Liver (tissue), 9 donors: Measurements from ENCODE around the gene CRLF1. TPM values are rescaled to one million over a fixed set of nuclear protein-coding genes. Genes with fewer than 3 reads are reported as not detected.

Source experiments
- DNase-seq: peaks from one replicate; pipeline ENCODE4 v3.0.0-alpha.2; 2017; ENCODE audit warnings: low spot score
- H3K27ac ChIP-seq, 2 donors: one replicate each; pipeline ENCODE4 v1.7.0; 2013; ENCODE audit warnings: inconsistent platforms in 2 of 2, low read length in 2 of 2, control low read depth in 1 of 2, low read depth in 1 of 2, mild to moderate bottlenecking in 1 of 2
- H3K27me3 ChIP-seq, 4 donors: one replicate each; pipeline versions ENCODE4 v1.6.1 to v1.7.0; 2013; ENCODE audit warnings: low read length in 3 of 4, inconsistent platforms in 1 of 4, mild to moderate bottlenecking in 1 of 4, moderate library complexity in 1 of 4; ENCODE audit not compliant: control insufficient read depth in 4 of 4, insufficient read depth in 4 of 4
- H3K36me3 ChIP-seq, 4 donors: one replicate each; pipeline versions ENCODE4 v1.6.1 to v1.7.0; 2013; ENCODE audit warnings: low read length in 3 of 4, mild to moderate bottlenecking in 3 of 4, low read depth in 1 of 4, moderate library complexity in 1 of 4; ENCODE audit not compliant: control insufficient read depth in 4 of 4, insufficient read depth in 3 of 4
- H3K4me1 ChIP-seq, 4 donors: one replicate each; pipeline versions ENCODE4 v1.6.1 to v1.7.0; 2013; ENCODE audit warnings: low read length in 3 of 4, mild to moderate bottlenecking in 3 of 4, moderate library complexity in 1 of 4; ENCODE audit not compliant: control insufficient read depth in 4 of 4, insufficient read depth in 4 of 4
- H3K4me3 ChIP-seq, 3 donors: one replicate each; pipeline versions ENCODE4 v1.6.1 to v1.7.0; 2013; ENCODE audit warnings: low read length in 3 of 3, control low read depth in 1 of 3, low read depth in 1 of 3, mild to moderate bottlenecking in 1 of 3
- H3K9ac ChIP-seq, 2 donors: one replicate each; pipeline ENCODE4 v1.7.0; 2013; ENCODE audit warnings: low read length in 2 of 2, mild to moderate bottlenecking in 2 of 2, moderate library complexity in 2 of 2, control low read depth in 1 of 2, low read depth in 1 of 2
- H3K9me3 ChIP-seq, 4 donors: one replicate each; pipeline versions ENCODE4 v1.6.1 to v1.7.0; 2013; ENCODE audit warnings: low read length in 3 of 4; ENCODE audit not compliant: control insufficient read depth in 4 of 4
- FOXA1 ChIP-seq: IDR thresholded peaks from 2 replicates; pipeline ENCODE4 v1.6.1; 2016; ENCODE audit warnings: antibody characterized with exemption
- FOXA2 ChIP-seq: IDR thresholded peaks from 2 replicates; pipeline ENCODE4 v1.6.1; 2016; ENCODE audit warnings: antibody characterized with exemption
- HNF4A ChIP-seq, 2 donors: conservative IDR thresholded peaks; 2 replicates each; pipeline ENCODE4 v1.6.1; 2016; ENCODE audit warnings: antibody characterized with exemption in 2 of 2, mild to moderate bottlenecking in 2 of 2
- HNF4G ChIP-seq: IDR thresholded peaks from 2 replicates; pipeline ENCODE4 v1.6.1; 2016; ENCODE audit warnings: antibody characterized with exemption
- JUND ChIP-seq, 2 donors: IDR thresholded peaks; 2 replicates each; pipeline ENCODE4 v1.6.1; 2016; ENCODE audit warnings: antibody characterized with exemption in 2 of 2
- NR2F2 ChIP-seq: IDR thresholded peaks from 2 replicates; pipeline ENCODE4 v1.6.1; 2016; ENCODE audit warnings: antibody characterized with exemption
- RAD21 ChIP-seq, 2 donors: IDR thresholded peaks; 2 replicates each; pipeline ENCODE4 v1.6.1; 2016; ENCODE audit warnings: antibody characterized with exemption in 2 of 2, mild to moderate bottlenecking in 2 of 2
- RXRA ChIP-seq, 2 donors: IDR thresholded peaks; 2 replicates each; pipeline ENCODE4 v1.6.1; 2017 to 2018; ENCODE audit warnings: antibody characterized with exemption in 2 of 2, mild to moderate bottlenecking in 1 of 2
- SP1 ChIP-seq: IDR thresholded peaks from 2 replicates; pipeline ENCODE4 v1.6.1; 2018; ENCODE audit warnings: antibody characterized with exemption, mild to moderate bottlenecking
- TAF1 ChIP-seq: conservative IDR thresholded peaks from 2 replicates; pipeline ENCODE4 v1.6.1; 2016; ENCODE audit warnings: antibody characterized with exemption, mild to moderate bottlenecking
- WGBS: extraction: QIAGEN DNeasy Blood & Tissue Kit; methylation state at CpG from one replicate; pipeline ENCODE4 v1.1.7; 2013; 5-methylcytosine and 5-hydroxymethylcytosine counted together
- polyA plus RNA-seq, 2 donors: library from polyadenylated mRNA; stranded (reverse) in 1 of 2; unstranded in 1 of 2; fragments of 200-250 nt in 1 of 2; fragments of >200 nt in 1 of 2; fragmentation: Nextera tagmentation in 1 of 2; extraction: Ambion mirVana in 1 of 2; gene quantifications; one replicate each; pipeline versions ENCODE4 v1.2.1 to v1.2.3, GENCODE V29; 2013 to 2015
- total RNA-seq, 2 donors: library from RNA; depleted of rRNA; stranded (reverse); fragments of >200 nt; gene quantifications; one replicate each; pipeline ENCODE4 v1.2.3, GENCODE V29; 2014
- TF ChIP-seq, protein P1 (sequence below): IDR thresholded peaks from 2 replicates; pipeline ENCODE4 v1.6.1; 2016; ENCODE audit warnings: antibody characterized with exemption
- TF ChIP-seq, protein P2 (sequence below): fragments of 150-350 bp; IDR thresholded peaks from 2 replicates; pipeline ENCODE4 v1.5.1; 2017; ENCODE audit warnings: improper control_type of control experiment, low read depth, low read length; ENCODE audit not compliant: missing input control
- TF ChIP-seq, protein P3 (sequence below): IDR thresholded peaks from 2 replicates; pipeline ENCODE4 v1.6.1; 2016; ENCODE audit warnings: antibody characterized with exemption
- donor health status: healthy.
- donor health status: healthy.
- donor health status: healthy.
- donor health status: healthy.
- donor health status: healthy.

The CRLF1 gene
- total and polyA plus RNA-seq, 4 donors = 0.49 to 1.9 (median 1.6) TPM; not detected in 1

GRCh38 chr19:18620311-18620710 is 13.7 kb upstream of the CRLF1 start:
- Histone ChIP-seq H3K9ac (no peak overlapping the region), H3K4me3 (no peak overlapping the region), H3K27me3 (peaks cover 0 to 7% (median 0%) of the 10 kb centered on the region in 4 donors), H3K9me3 (no peaks in the 10 kb centered on the region), H3K36me3 (no peaks in the 10 kb centered on the region), H3K27ac (no peak overlapping the region), H3K4me1 (no peaks in the 10 kb centered on the region)
- DNase-seq = no peak
- 87% methylated on average over 10 of the region's 10 CpGs for WGBS
- TF ChIP-seq, protein P1, sequence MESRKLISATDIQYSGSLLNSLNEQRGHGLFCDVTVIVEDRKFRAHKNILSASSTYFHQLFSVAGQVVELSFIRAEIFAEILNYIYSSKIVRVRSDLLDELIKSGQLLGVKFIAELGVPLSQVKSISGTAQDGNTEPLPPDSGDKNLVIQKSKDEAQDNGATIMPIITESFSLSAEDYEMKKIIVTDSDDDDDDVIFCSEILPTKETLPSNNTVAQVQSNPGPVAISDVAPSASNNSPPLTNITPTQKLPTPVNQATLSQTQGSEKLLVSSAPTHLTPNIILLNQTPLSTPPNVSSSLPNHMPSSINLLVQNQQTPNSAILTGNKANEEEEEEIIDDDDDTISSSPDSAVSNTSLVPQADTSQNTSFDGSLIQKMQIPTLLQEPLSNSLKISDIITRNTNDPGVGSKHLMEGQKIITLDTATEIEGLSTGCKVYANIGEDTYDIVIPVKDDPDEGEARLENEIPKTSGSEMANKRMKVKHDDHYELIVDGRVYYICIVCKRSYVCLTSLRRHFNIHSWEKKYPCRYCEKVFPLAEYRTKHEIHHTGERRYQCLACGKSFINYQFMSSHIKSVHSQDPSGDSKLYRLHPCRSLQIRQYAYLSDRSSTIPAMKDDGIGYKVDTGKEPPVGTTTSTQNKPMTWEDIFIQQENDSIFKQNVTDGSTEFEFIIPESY = no peak
- TF ChIP-seq RAD21 (IDR thresholded peaks at IDR 0.05) (no peak), FOXA2 (no peak), SP1 (no peak), RXRA (IDR thresholded peaks at IDR 0.05) (no peak), FOXA1 (no peak), HNF4G (no peak), HNF4A (conservative IDR thresholded peaks at IDR 0.05) (no peak), JUND (IDR thresholded peaks at IDR 0.05) (no peak), TAF1 (no peak)
- TF ChIP-seq, protein P2, sequence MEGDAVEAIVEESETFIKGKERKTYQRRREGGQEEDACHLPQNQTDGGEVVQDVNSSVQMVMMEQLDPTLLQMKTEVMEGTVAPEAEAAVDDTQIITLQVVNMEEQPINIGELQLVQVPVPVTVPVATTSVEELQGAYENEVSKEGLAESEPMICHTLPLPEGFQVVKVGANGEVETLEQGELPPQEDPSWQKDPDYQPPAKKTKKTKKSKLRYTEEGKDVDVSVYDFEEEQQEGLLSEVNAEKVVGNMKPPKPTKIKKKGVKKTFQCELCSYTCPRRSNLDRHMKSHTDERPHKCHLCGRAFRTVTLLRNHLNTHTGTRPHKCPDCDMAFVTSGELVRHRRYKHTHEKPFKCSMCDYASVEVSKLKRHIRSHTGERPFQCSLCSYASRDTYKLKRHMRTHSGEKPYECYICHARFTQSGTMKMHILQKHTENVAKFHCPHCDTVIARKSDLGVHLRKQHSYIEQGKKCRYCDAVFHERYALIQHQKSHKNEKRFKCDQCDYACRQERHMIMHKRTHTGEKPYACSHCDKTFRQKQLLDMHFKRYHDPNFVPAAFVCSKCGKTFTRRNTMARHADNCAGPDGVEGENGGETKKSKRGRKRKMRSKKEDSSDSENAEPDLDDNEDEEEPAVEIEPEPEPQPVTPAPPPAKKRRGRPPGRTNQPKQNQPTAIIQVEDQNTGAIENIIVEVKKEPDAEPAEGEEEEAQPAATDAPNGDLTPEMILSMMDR = no peak

GRCh38 chr19:18618236-18618635 is 11.6 kb upstream of the CRLF1 start:
- WGBS = 92% methylated on average over 13 of the region's 13 CpGs
- TF ChIP-seq FOXA1 = no peak
- TF ChIP-seq, protein P3, sequence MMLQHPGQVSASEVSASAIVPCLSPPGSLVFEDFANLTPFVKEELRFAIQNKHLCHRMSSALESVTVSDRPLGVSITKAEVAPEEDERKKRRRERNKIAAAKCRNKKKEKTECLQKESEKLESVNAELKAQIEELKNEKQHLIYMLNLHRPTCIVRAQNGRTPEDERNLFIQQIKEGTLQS = no peak
- no peak for TF ChIP-seq SP1
- TF ChIP-seq NR2F2 = no peak
- no peak for TF ChIP-seq FOXA2
- TF ChIP-seq, protein P1 = no peak
- TF ChIP-seq RAD21 (IDR thresholded peaks at IDR 0.05) = no peak

More at GRCh38 chr19:18618236-18618635, 11.6 kb upstream of the CRLF1 start:
- Histone ChIP-seq H3K9me3 (no peaks in the 10 kb centered on the region), H3K27ac (no peak overlapping the region), H3K4me1 (no peaks in the 10 kb centered on the region), H3K36me3 (no peaks in the 10 kb centered on the region), H3K27me3 (peaks cover 0 to 13% (median 3%) of the 10 kb centered on the region in 4 donors), H3K4me3 (no peak overlapping the region), H3K9ac (no peak overlapping the region)
- DNase-seq = no peak
